ENCODE data around the gene DYNLT3.

Gene DYNLT3, protein sequence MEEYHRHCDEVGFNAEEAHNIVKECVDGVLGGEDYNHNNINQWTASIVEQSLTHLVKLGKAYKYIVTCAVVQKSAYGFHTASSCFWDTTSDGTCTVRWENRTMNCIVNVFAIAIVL

DNA sequence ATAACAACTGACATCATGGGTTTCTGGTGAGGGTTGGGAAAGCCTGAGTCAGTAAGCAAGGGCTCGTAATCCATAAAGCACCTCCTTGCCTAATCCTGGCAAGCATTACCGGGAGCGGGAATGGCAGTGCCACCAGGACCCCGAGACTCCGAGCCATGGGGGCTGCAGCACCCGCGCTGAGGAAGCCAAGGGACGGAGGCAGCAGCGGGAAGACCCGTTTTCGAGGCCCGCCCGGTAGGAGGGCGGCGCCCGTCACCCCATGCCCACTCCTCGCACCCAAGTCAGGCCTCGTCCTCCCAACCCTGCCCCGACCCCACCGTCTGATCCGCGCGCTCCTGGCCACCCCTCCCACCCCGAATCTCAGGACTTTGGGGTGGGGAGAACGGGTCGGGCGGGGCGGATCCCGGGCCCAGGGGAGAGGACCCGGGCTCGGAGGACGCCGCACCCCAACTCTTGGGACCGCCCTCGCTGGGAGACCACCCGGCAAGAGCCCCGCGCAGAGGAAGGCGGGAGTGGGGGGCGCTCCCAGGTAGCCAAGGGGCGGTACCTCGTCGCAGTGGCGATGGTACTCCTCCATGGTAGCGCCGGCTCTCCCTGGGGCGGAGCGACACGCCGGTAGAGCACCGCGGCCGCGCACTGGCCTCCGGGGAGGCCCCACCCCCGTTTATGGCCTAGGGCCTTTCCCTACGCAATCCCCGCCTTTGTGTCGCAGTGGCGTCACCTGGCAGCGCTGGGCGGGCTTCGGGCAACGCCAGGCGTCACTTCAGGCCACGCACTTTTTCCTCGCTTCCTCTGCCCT is at the start of gene DYNLT3:
Gene DYNLT3, minus strand, starts transcription at position 638 of the 799 bp plus-strand sequence. Its CDS starts 61 bp downstream, at position 577.
- DNase-seq = peak; percentile 30 to 55

DNA sequence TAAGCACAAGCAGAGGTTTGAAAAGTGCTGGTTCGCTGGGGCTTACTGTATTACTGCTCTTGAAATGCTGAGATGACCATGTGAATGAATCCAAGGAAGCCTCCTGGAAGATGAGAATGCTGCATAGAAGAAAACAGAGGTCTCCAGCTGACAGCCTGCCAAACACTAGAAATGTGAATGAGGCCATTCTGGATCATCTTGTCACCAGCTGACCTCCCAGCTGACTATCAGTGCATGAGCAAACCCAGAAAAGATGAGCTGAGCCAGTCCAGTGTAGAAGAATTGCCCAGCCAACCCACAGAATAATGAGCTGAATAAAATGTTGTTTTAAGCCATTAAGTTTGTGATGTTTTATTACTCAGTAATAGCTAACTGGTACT is 49.1 kb upstream of the DYNLT3 start:
- no peak for DNase-seq

DNA sequence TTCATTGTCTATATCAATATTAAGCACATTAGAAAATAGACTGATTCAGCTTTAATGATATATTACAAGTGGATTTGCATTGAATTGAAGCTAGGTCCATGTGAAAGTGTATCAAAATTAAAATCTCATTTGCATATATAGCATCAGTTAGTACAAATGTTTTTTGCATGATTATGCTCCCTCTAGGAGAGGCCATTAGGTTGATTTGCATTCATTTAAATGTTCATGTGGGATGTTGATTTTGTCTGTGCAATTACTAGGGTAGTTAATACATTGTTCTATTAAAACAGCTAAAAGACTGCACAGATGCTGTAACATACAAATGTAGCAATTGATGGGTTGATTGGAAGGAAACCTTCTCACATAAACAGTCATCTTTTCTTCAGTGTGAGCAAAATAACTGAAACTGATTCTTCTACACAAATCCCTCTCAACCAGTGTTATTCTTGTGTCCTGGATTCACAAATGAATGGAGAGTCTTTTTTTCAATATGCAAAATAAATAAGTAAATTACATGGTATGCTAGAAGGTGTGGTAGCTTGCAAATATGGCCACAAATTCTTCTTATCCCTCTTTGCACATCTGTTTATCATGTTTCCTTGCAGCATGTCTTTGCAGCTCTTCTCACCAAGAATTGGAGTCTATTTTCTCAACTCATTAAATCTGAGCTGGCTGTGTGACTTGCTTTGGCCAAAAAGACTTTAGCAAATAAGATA is 48.6 kb upstream of the DYNLT3 start:
- DNase-seq = no peak

DNA sequence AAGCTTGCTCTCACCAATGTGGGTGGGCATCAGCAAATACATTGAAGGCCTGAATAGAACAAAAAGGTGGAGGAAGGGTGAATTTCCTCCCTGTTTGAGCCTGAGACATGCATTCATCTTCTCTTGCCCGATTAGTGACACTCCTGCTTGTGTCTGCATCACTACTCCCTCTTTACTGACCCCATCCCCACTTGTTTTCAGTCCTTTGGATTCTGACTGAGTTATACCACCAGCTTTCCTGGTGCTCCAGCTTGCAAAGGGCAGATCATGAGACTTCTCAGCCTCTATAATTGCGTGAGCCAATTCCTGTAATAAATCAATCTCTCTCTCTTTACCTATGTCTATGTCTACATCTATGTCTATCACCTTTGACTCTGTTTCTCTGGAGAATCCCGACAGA is 47.4 kb upstream of the DYNLT3 start:
- DNase-seq = no peak

DNA sequence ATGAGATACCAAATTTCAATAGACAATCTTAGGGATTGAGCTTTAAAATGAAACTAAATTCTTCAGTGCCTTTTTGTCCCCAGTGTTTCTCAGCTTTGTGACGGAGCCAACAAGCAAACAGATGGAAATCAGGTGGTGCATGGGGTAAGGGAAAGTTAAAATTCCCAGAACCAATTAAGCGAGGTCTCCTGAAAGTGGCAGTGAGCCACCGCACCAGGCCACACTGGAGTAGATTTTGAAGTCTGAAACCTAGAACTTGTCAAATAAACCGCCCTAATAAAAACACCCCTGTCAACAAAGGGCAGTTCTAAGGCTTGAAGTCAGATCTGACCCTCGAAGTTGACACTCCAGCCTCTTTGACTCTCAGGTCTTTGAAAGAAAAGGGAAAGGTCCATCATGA is 40.6 kb upstream of the DYNLT3 start:
- DNase-seq = no peak

DNA sequence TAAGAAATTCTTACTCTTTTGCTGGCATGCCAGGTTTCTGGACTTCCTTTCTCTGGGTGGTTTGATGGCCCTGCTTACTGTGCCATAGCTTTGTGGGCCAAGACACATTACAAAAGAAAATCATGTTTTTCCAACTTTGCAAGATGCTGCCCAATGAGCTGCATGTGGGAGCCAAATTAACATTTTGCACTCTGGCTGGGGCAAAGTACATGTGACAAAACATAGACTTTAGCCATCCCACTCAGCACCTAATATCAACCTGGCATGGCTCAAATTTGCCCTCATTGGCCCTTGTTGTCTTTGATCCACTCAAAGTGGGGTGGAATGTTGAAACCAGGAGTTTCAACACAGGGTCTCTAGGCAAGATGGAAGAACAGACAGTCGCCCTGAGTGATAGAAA is 40.0 kb upstream of the DYNLT3 start:
- no peak for DNase-seq

DNA sequence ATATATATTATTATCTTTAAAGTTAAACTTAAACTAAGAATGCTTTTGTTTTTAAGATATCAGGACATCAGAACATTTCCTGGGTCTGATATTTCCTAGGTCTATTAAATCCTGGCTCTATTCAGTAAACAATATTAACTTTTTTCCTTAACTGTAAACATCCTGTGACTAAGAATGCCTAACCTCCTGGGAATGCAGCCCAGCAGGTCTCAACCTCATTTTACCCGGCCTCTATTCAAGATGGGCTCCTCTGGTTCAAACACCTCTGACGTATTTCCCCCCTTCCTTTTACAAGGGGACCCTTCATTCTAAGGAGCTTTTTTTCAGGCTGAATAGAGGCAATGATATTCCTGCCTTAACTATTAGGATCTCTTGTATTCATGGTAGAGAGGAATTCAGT is 35.8 kb upstream of the DYNLT3 start:
- no peak for DNase-seq

DNA sequence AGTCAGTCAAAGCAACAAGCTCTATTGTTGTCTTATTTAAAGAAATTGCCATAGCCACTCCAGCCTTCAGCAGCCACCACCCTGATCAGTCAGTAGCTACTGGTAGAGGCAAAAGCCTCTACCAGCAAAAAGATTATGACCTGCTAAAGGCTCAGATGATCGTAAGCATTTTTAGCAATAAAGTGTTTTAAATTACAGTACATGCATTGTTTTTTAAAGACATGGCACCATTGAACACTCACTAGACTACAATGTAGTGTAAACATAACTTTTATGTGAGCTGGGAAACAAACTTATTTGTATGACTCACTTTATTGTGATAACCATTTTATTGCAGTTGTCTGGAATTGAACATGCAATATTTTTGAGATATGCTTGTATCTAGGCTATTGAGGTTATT is 32.3 kb upstream of the DYNLT3 start:
- DNase-seq = no peak

DNA sequence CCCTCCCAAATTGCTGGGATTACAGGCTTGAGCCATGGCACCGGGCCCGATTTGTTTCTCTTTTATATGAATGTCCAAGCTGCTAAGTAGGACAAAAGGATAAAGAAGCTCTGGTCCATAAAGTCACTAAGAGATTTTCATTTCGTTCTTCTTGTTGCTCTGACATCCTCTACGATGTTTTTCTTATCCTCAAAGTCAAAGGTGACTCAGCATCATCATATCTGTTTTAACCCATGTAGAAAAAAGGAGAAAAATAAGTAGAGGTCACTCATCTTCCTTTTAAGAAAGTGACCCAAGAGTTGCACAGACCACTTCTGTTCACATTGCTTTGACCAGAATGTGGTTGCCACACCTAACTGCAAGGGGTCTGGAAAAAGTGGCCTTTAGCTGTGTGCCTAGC is 29.3 kb upstream of the DYNLT3 start:
- DNase-seq = no peak

DNA sequence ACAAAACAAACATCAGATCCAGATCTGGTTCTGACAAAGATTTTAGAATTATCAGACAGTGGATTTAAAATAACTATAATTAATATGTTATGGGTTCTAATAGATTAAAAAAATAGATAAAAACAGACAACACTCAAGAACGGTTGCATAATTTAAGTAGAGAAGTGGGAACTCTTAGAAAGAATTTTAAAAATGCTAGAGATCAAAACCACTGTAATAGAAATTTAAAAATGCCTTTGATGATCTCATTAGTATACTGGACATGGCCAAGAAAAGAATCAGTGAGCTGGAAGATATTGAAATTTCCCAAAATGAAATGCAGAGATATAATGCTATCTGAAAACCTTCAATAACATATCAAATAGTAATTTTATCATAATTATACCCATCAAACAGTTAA is 28.3 kb upstream of the DYNLT3 start:
- no peak for DNase-seq

DNA sequence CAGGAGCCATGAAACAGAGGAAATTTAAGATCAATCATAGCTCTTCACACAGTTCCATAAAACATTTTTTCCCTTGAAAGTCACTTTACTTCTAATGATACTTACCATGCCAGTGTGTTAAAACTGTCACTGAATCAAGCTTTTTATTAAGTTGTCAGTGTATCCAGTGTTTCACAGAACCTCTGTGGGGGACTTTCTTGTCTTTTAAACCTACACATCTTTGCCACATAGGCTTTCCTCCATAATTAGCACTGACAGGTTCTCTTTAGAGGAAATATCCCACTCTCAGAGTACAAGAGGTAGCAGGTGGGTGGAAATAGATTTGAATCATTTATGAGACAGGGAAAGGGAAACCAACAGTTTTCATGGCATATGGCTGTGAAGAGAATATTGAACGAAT is 25.8 kb upstream of the DYNLT3 start:
- no peak for DNase-seq

DNA sequence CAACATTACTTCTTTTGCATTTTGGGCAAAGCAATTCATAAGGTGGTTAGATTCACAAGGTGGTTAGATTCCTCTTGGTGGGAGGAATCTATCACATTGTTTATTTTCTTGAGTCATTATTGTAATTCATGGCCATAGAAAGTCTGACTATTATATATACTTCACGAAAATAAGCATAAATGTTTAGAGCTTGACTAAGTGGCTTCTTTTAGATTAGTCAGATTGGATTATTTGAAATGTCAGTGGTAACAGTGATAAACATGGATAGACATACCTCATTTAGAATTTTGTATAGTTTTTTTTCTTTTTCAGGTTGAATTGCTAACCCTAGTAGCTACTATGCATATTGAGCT is 24.9 kb upstream of the DYNLT3 start:
- DNase-seq = no peak

DNA sequence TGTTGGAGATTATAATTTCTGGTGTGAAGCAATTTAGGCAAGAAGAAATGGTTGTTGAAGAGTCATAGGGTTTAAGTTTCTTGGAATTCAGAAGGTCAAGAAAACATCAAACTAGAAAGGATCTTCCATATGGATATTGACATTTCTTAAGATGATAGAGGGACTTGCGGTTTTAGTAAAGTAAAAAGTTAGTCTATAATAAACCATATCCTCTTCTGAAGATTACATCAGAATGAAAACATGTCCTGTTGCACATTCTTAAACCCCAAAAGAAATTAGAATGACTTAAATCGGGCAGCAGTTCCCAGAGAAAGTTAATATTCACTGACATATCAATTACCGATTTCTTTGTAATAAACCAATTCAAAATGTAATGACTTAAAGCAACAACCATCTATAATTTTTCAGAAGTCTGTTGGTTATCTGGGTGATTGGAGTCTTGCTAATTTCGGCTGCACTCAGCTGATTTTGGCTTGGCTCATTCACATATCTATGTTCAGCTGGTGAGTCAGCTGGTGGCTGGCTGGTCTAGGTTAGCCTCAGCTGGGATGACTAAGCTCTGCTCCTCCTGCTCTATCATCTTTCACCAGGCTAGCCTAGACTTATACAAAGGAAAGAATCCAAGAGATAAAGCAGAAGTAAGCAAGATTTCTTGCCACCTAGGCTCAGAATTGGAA is 24.4 kb upstream of the DYNLT3 start:
- no peak for DNase-seq

DNA sequence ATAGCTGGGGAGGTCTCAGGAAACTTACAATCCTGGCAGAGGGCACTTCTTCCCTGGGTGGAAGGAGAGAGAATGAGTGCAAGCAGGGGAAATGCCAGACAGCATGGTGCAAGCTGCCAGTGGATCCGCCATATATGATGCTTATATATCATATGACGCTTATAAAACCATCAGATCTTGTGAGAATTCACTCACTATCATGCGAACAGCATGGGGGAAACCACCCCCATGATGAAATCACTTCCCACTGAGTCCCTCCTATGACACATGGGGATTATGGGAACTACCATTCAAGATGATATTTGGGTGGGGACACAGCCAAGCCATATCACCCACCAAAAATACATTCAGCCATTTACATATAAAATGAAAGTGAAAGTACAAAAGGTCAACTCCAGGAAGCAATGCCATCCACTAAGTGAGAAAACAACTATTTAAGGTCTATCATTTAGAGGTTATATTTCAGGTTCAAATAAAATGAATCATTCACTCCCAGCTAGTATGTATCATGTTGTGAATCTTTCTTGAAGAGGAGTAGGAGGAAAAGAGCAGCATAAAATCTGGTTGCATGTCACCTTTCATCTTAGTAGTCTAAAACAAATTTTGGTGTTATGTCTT is 20.3 kb upstream of the DYNLT3 start:
- DNase-seq = no peak

DNA sequence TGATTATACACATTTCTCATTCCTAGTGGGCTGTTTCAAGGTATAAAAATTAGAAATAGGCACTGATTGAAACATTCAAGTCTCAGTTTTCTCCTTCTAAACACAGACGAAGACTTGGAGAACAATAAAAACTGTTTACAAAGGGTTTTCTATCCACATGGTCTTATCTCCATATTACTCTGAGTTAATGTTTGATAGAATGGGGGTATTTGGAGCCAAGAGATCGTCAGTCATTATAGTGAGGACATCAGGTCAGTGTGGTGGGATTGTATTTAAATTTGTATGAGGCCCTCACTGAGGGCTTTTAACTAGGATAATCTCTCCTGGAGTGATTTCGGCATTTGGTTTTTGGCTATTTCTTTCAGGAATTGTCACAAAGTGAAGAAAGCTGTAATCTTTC is 16.4 kb upstream of the DYNLT3 start:
- DNase-seq = no peak

DNA sequence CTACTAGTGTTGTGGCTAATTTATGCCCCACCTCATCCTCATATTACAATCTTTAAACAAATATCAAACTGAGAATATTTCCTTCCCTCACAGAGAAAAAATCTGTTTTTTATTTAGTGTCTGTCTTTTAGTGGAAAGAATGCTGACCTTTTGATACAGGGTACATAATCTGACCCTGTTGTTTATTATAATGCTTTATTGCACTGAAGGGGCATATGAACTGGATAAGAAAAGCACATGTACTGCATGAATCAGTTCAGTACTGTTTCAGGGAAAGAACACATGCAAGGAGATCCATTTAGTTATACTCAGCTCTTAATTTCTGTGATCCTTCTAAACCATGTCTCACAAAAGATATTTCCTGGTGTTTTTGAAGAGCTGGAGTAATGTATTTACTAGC is 15.5 kb upstream of the DYNLT3 start:
- DNase-seq = no peak

DNA sequence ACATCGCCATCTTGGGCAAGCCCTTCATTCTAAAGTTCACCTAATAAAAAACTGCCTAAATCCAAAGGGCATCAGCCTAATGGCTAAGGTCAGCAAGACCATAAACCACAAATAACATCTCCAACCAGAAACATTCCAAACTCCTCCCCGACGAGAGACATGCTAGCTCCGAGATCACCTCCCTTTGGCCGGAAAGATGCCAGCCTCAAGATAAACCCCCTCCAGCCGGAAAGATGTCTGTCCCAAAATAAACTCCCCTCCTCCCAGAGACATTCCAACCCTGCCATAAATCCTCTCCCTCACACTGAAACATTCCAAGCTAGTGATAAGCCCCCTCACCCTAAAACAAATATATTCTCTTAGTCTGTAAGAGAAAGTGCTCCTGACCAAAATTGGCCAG is 13.3 kb upstream of the DYNLT3 start:
- DNase-seq = no peak

DNA sequence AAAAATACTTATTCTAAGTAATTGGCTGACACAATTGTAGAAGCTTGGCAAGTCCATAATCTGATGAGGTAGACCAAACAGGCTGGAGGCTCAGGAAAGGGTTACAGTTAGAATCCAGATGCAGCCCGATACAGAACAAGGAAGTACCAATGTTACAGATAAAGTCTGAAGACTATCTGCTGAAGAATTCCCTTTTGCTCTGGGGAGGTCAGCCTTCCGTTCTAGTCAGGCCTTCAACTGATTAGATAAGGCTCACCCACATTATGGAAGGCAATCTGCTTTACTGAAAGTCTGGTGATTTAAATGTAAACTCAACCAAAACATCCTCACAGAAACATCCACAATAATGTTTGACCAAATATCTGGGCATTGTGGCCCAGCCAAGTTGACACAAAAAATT is 7.4 kb upstream of the DYNLT3 start:
- DNase-seq = no peak

DNA sequence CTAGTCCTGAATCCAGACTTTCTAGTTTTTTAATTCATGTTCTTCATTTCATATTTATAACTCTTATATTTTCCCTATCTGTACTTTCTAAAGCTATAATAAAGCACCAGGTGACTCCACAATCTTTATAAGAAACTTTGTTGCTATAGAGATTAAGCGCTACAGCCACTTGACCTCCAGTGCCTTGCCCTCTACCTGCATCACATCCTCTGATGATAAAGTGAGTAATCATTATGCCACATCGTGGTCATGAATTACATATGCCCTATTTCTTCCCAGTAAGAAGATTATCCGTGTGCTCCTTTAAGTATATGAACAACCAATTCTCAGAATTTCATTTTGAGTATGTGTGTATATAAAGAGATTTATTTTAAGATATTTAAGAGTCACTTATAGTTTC is 6.8 kb upstream of the DYNLT3 start:
- DNase-seq = no peak

DNA sequence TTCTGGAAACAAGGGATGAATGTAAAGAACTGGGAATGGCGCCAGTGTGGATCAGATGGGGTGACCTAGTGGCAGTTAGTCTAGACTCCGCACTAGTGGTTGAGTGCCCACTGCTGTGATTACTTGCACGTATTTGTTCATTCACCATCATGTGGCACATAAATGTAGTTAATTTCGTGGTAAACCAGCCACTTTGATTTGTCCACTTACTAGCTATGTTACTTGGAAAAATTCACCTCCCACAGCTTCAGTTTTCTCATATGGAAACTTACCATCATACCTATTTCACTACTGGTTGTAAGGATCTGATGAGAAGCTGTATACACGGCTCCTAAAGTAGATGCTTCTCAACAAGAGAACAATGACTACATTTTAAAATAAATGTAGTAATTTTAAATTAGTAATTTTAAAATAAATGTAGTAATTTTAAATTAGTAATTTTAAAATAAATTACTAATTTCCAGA is 394 bp upstream of the DYNLT3 start:
- DNase-seq = no peak

DNA sequence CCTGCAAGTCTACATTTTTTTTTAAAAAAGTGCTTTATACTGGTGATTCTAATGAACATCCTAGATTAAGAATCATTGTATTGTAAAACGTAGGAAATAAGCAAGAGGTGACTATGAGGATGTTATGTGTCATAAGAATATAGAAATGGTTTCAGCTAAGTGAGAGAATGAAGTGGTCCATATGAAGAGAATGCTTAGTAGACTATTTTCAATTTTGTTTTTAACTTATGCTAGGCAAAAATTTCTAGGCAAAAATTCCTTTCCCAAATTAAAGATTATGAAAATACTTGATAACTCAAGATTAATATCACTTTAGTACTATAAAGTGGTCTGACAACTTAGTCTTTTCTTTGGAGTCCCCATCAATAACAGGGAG is 825 bp downstream of the DYNLT3 start:
- DNase-seq = no peak

DNA sequence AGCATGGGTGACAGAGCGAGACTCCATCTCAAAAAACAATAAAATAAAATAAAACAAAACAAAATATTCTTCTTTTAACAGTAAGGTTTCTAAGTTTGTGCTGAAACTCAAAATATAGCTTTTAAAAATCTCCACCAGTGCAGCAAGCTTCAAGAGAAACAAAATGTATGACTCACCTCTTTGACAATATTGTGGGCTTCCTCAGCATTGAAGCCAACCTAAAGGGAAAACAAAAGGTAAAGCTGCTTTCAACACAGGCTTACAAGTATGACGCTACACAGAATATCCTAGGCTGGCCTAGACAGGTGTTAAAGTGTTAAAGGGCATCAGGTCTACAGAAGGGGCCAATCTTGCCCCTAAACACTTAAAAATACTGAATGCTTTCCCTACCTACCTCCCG is 1.2 kb downstream of the DYNLT3 start:
- no peak for DNase-seq

DNA sequence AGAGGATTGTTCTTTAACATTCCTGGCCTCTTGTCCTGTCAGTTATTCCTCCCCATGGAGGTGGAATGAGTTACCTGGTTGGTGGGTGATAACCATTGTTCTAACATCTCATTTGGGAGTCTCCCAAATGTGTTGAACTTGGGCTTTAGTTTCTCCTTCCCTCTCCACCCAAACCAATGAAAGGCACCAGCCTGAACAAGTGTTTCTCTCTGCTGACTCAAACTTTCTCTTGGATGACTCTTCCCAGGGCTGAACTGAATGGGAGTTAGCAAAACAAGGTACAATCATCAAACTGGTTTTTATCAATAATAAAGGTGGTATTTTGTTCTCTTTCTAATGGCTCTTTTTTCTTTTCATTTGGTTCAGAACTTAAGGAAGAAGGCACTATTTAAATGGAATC is 2.7 kb downstream of the DYNLT3 start:
- no peak for DNase-seq
